ENCODE measurements around the gene OR4D10. TPM values are rescaled to one million over a fixed set of nuclear protein-coding genes. Genes with fewer than 3 reads are reported as not detected.

Gene OR4D10
- total RNA-seq, 1 donor from 2014 or later = not detected

GRCh38 chr11:59523541-59523940 is 50.4 kb downstream of the OR4D10 start:
- intact Hi-C loops (cut with DNase I) = no loop called here
- Histone ChIP-seq H3K27me3 (no peaks in the 10 kb centered on the region), H3K9me3 (no peaks in the 10 kb centered on the region), H3K27ac (no peak overlapping the region), H3K4me1 (no peaks in the 10 kb centered on the region), H3K4me3 (no peak overlapping the region), H3K36me3 (no peaks in the 10 kb centered on the region)
- DNase-seq (ENCODE audit: extremely low spot score in 2 of 2) = no peak
- no peak for TF ChIP-seq CTCF (IDR thresholded peaks at IDR 0.05)
- TF ChIP-seq POLR2A (IDR thresholded peaks at IDR 0.05) = no peak
- TF ChIP-seq POLR2AphosphoS5 (IDR thresholded peaks at IDR 0.05; ENCODE audit: insufficient read depth in 1 of 2, low read depth in 1 of 2) = no peak

- H3K4me1 ChIP-seq = no peaks in the 10 kb centered on the region
- H3K4me3 ChIP-seq = no peak overlapping the region
- TF ChIP-seq POLR2A (IDR thresholded peaks at IDR 0.05) (no peak), CTCF (IDR thresholded peaks at IDR 0.05) (no peak), POLR2AphosphoS5 (IDR thresholded peaks at IDR 0.05; ENCODE audit: insufficient read depth in 1 of 2, low read depth in 1 of 2) (no peak)
- no peaks in the 10 kb centered on the region for H3K27me3 ChIP-seq
- no peaks in the 10 kb centered on the region for H3K9me3 ChIP-seq
- intact Hi-C loops (cut with DNase I) = no loop called here
- no peak overlapping the region for H3K27ac ChIP-seq
- no peaks in the 10 kb centered on the region for H3K36me3 ChIP-seq
- DNase-seq (ENCODE audit: extremely low spot score in 2 of 2) = no peak
Measured at GRCh38 chr11:59528711-59529110, 55.6 kb downstream of the OR4D10 start.

Other genes starting within 250 kb of the OR4D10 start
- not detected for gene OR5AN1, start 114.4 kb upstream of the OR4D10 start, total RNA-seq
- not detected for gene OR5A2, start 46.9 kb upstream of the OR4D10 start, total RNA-seq
- not detected for gene OR5A1, start 36.8 kb upstream of the OR4D10 start, total RNA-seq
- gene OR4D6, start 16.4 kb upstream of the OR4D10 start, total RNA-seq = not detected
- not detected for gene OR4D11, start 30.3 kb downstream of the OR4D10 start, total RNA-seq
- not detected for gene OR4D9, start 38.2 kb downstream of the OR4D10 start, total RNA-seq
- gene OSBP, start 142.5 kb downstream of the OR4D10 start, total RNA-seq = 40.5 TPM
- gene PATL1, start 195.7 kb downstream of the OR4D10 start, total RNA-seq = 14.5 TPM
- not detected for gene OR10V1, start 240.5 kb downstream of the OR4D10 start, total RNA-seq

All from vagina (tissue), 2 donors.